HepG2 (cell line): Measurements from ENCODE around the gene MYH9. TPM values are rescaled to one million over a fixed set of nuclear protein-coding genes. Genes with fewer than 3 reads are reported as not detected.

Experiments used
- ADNP ChIP-seq: sonication (generic); formaldehyde crosslinking; IDR thresholded peaks from 2 replicates; pipeline ENCODE4 v1.4.0; 2020; ENCODE audit warnings: missing genetic modification reagents
- ESRRA ChIP-seq: sonication (generic); formaldehyde crosslinking; IDR thresholded peaks from 2 replicates; pipeline ENCODE4 v1.5.1; 2020; ENCODE audit warnings: mild to moderate bottlenecking, low read depth, missing genetic modification reagents
- FOXP4 ChIP-seq: sonication (generic); formaldehyde crosslinking; IDR thresholded peaks from 2 replicates; pipeline ENCODE4 v1.4.0; 2020; ENCODE audit warnings: missing genetic modification reagents
- HCFC1 ChIP-seq: fragments of 150-350 bp; IDR thresholded peaks from 2 replicates; pipeline ENCODE4 v1.6.1; 2014; ENCODE audit warnings: low read depth, low read length
- HHEX ChIP-seq: IDR thresholded peaks from 2 replicates; pipeline ENCODE4 v1.6.1; 2016; ENCODE audit warnings: control low read depth
- HMG20A ChIP-seq: IDR thresholded peaks from 2 replicates; pipeline ENCODE4 v1.6.1; 2016; ENCODE audit warnings: borderline replicate concordance
- IRF1 ChIP-seq: sonication (generic); formaldehyde crosslinking; IDR thresholded peaks from 2 replicates; pipeline ENCODE4 v1.4.0; 2020; ENCODE audit warnings: low read depth, mild to moderate bottlenecking, missing genetic modification reagents
- KAT7 ChIP-seq: IDR thresholded peaks from 2 replicates; pipeline ENCODE4 v1.6.1; 2018; ENCODE audit warnings: borderline replicate concordance, missing compliant biosample characterization
- MXD3 ChIP-seq: IDR thresholded peaks from 2 replicates; pipeline ENCODE4 v1.6.1; 2016; ENCODE audit warnings: mild to moderate bottlenecking, missing biosample characterization, missing genetic modification reagents
- PAF1 ChIP-seq: IDR thresholded peaks from 2 replicates; pipeline ENCODE4 v1.6.1; 2016; ENCODE audit warnings: missing genetic modification reagents, missing compliant biosample characterization
- SALL2 ChIP-seq: sonication (generic); formaldehyde crosslinking; IDR thresholded peaks from 2 replicates; pipeline ENCODE4 v1.8.1; 2023; ENCODE audit warnings: mild to moderate bottlenecking, missing genetic modification reagents, inconsistent platforms
- SKIL ChIP-seq: sonication (generic); formaldehyde crosslinking; IDR thresholded peaks from 2 replicates; pipeline ENCODE4 v1.8.0; 2022; ENCODE audit warnings: missing genetic modification reagents, mild to moderate bottlenecking, moderate library complexity, borderline replicate concordance
- TRIM22 ChIP-seq: fragments of 450-650 bp; IDR thresholded peaks from 2 replicates; pipeline ENCODE4 v1.6.1; 2017
- ZBTB37 ChIP-seq: sonication (generic); formaldehyde crosslinking; IDR thresholded peaks from 2 replicates; pipeline ENCODE4 v1.4.0; 2020; ENCODE audit warnings: mild to moderate bottlenecking, missing genetic modification reagents
- ZNF550 ChIP-seq: sonication (generic); formaldehyde crosslinking; IDR thresholded peaks from 2 replicates; pipeline ENCODE4 v1.4.0; 2020; ENCODE audit warnings: mild to moderate bottlenecking, missing genetic modification reagents, borderline replicate concordance
- ZNF564 ChIP-seq: sonication (generic); formaldehyde crosslinking; IDR thresholded peaks from 2 replicates; pipeline ENCODE4 v1.8.1; 2023; ENCODE audit warnings: mild to moderate bottlenecking, missing genetic modification reagents
- ZNF770 ChIP-seq: sonication (generic); formaldehyde crosslinking; IDR thresholded peaks from 2 replicates; pipeline ENCODE4 v1.5.0; 2020; ENCODE audit warnings: mild to moderate bottlenecking, missing genetic modification reagents
- polyA plus RNA-seq, 8 experiments: library from polyadenylated mRNA; depleted of rRNA in 3 of 8; stranded (reverse) in 7 of 8; unstranded in 1 of 8; fragments of >200 nt; fragmentation: Illumina TruSeq in 4 of 8; extraction: Trizol in 4 of 8; gene quantifications; 2 replicates each; pipeline versions ENCODE4 v1.2.1 to v1.2.3, GENCODE V29; 2011 to 2016; ENCODE audit warnings: low read depth in 4 of 8, missing spikeins in 1 of 8, mixed read lengths in 1 of 8; ENCODE audit not compliant: insufficient read depth in 1 of 8
- total RNA-seq, 5 experiments: library from RNA; depleted of rRNA; stranded (reverse); fragments of >200 nt; fragmentation: Illumina TruSeq; extraction: Trizol; gene quantifications; 2 replicates each; pipeline ENCODE4 v1.2.3, GENCODE V29; 2016; ENCODE audit warnings: low read depth in 1 of 5

MYH9 gene
- total and polyA plus RNA-seq, 2 of the 13 experiments (the other 11 are each of a cell fraction or from before 2014, with no cell fraction given): 50.7 to 98.5 TPM

- TF ChIP-seq ZNF550 (no peak), MXD3 (CRISPR knock-in tag) (no peak), ZBTB37 (CRISPR knock-in tag) (peak; percentile 14; the same call in 1 of the 2 replicates), SKIL (peak; percentile 81), ADNP (CRISPR knock-in tag) (0 out of 2 replicates have a peak, but pooled peaks have one; percentile 29), HHEX (CRISPR knock-in tag) (peak; percentile 76), HCFC1 (no peak), PAF1 (no peak), ESRRA (CRISPR knock-in tag) (no peak), FOXP4 (CRISPR knock-in tag) (peak; percentile 78), ZNF770 (CRISPR knock-in tag) (no peak), SALL2 (CRISPR knock-in tag) (peak; percentile 45; the same call in 1 of the 2 replicates), KAT7 (CRISPR knock-in tag) (no peak), HMG20A (CRISPR knock-in tag) (peak; percentile 89), ZNF564 (CRISPR knock-in tag) (0 out of 2 replicates have a peak, but pooled peaks have one; percentile 30), TRIM22 (no peak), IRF1 (CRISPR knock-in tag) (no peak)
These were observed 36.8 kb downstream of the MYH9 start (continued) for GRCh38 chr22:36350751-36351594.
